Stimulated activated CD8-positive, alpha-beta memory T cell treated with anti-CD3 and anti-CD28 coated beads, Interleukin-15, amount 100 ng/mL, for 4 hours (primary cell): ENCODE data around the gene MPP3.

Source experiments
- DNase-seq, 2 donors: peaks; one replicate each; pipeline ENCODE4 v3.0.0-alpha.2; 2020; ENCODE audit warnings: low read depth in 2 of 2

Gene MPP3

DNA sequence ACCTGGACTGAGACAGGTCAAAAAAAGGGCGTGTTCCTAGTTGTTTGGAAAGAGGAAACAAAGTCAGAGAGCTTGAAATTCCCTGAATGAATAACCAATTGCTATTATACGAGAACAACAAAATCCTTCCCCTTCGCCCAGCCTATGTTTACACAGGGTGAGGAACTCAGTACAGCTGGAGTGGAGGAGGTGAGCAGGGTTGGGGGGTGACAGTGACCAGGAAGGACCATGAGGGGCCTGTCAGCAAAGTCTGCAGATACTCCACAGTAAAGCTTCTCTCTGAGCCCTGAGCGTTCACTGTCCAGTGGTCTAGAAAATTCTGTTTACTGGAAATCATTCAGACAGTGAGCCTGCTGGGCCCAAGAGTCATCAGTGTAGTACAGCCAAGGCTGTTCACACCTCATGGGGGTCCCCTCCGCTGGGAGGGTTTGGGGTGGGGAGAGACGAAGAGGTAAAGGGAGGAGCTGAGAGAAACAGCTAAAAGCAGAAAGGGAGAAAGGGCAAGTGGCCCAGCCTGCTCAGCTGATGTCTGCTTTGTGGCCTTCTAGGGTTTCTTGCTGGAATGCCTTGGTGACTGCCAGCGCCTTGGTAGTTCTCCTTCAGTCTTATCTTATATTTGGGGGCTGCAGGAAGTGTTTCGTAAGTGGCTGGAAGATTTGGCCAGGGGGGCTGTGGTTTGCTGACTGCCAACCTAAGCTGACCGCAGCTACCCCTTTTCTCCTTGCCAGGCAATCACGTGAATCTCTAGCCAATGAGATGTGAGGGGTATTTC is 59.9 kb downstream of the MPP3 start:
- DNase-seq = no peak

DNA sequence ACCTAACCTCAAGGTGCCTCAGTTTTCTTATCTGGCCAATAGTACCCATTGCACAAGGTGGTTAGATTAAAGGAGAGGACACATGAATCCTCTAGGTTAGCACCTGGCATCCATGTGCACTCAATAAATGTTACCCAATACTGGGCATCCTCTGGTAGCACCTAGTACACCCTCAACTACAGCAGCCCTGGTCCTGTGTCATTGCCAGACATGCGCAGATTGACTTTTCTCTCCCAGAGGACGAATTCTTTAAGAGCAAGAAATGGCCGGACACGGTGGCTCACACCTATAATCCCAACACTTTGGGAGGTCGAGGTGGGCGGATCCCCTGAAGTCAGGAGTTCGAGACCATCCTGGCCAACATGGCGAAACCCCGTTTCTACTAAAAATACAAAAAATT is 61.5 kb downstream of the MPP3 start:
- DNase-seq = no peak

DNA sequence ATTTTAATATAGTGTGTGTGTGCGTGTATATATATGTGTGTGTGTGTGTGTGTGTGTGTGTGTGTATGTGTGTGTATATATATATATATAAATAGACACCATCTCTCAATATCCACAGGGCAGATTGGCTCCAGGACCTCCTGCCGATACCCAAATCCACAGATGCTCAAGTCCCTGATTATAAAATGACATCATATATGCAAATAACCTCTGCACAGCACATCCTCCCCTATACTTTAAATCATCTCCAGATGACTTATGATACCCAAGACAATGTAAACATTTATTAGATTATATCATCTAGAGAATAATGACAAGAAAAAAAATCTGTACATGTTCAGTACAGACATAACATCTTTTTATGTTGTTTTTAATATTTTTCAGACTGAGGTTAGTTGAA is 62.0 kb downstream of the MPP3 start:
- DNase-seq = no peak

DNA sequence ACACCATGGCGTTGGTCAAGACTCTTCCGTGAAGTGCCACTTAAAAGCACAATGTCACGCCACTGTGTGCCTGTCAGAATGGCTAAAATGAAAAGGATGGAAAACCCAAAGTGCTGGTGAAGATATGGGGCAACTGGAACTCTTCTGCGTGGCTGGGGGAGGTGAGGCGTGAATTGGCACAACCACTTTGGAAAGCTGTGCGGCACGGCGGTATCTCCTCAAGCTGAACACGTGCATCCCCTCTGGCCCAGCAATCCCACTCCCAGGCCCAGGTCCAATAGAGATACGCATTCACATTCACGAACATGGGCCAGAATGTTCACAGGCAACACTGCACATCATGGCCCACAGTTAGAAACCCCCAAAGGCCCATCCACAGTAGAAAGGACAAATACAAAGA is 63.1 kb downstream of the MPP3 start:
- DNase-seq = no peak

DNA sequence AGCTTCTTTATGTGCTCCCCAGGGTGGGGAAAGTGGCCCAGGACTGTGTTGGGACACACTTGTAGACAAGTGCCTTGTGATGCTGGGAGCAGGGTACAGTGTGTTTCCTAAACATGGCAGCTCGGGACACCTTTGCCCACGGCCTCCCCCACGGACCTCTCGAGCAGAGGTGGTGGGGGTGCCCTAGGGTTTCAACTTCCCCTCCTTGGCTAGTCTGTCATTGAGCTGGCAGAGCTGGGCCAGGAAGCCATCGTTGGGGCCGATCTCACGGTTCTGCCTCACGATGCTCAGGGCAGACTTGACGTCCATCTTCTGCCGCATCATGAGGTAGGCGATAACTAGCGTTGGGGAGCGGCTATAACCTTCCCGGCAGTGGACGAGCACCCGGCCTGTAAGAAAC is 63.5 kb downstream of the MPP3 start:
- DNase-seq = no peak

DNA sequence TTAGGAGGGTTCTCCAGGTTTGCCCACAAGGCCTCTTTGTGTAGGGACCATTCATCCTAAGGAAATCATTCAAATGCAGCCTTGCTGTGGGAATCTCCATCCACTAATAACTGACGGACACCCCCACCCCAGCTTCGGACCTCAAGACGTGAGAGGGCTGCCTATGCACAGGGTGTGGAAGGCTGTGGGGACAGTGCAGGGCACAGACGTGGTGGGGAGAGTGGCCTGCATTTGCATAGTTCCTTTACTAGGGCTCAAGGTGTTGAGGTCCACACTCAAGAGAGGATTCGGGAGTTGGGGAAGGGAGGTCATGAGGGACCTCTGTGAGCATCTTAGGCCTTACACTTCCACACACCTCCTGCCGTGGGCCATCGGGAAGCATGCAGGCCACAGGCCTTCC is 64.0 kb downstream of the MPP3 start:
- no peak for DNase-seq

DNA sequence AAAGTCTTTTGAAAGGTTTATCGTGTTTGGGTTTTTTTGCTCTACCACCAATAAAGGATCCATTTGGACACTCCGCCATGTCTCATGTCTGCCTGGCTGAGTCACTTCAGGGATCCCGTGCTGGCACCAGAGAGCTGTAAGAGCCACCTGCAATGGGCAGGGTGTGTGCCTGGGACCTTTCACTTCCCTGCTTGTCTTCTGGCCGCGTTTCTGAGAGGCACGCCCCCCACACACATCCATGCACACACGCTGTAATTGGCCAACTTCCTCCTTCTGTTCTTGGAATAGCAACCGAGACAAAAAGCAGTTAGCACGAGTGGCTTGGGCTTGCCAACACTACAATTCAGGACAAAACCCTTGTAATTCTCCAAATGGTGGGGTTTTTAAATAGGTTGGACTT is 64.6 kb downstream of the MPP3 start:
- DNase-seq = no peak

DNA sequence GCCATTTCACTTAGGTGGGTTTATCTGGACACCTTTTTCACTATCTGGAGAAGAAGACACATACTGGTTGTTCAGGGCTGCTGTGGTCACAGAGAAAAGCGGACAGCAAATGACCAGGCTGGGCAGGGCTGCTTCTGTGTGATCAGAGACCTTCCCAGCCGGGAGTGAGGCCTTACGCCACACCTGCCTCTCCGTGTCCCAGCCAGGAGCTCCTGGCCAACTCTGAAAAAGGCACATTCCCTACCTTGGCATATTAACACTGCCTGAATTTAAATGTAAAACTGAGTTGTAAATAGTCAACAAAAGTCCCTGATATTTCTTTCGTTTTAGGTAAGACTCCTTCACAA is 65.3 kb downstream of the MPP3 start:
- DNase-seq = no peak

DNA sequence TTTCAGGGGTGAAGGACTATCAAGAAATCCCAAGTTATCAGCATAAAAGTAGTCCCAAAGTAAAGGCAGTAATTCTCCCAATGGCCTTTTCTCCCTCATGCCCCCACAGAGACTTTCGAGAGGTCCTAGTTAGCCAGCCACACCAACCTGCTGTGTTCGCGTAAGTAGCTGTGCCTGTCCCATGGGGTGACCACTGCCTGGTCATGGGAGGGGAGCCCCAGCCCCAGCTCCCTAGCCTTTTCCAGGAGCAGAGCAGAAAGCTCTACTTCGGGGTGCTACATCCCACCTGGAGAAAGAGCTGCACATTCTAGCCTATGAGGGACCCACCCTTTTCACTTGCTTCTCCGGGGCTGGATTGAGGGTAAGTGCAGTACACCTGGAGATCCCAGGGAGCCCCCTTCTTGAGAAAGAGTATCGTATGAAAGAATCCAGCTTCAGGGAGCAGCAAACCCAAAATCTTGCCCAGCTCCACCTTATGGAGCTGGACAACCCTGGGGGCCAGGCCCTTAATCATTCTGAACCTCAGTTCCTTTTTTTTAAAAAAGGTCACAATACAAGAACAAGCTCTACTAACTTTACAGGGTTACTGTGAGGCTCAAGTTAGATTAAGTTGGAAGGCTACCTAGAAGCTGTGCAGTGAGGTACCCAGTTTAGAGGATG is 65.8 kb downstream of the MPP3 start:
- no peak for DNase-seq

DNA sequence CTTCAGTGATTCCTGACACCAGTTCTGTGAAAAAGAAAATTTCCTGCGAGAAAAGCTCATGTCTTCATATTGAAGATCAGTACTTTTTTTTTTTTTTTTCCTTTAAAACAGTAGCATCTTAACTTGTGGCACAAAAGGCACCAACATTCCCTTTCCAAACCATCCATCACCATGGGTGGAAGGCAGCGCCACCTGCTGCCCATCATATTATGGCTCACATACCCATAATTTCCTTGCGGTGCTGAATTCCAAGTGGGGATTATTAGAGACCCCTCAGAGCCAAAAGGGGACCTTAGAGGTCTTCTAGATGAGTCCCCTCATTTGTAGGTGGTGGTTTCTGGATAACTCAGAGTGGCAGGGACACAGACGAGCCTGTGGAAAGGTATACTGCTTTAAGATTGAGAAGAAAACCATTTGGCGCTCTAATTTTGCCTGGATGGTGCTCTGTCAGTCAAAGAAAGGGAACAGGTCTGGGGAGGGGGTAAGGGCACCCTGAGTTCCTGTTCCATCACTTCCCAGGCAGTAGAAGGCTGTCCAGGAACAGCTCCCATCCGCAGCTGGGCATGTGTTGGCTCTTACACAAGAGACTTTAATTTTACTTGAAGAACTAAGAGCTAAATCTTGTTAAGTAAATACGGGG is 66.4 kb downstream of the MPP3 start:
- no peak for DNase-seq

DNA sequence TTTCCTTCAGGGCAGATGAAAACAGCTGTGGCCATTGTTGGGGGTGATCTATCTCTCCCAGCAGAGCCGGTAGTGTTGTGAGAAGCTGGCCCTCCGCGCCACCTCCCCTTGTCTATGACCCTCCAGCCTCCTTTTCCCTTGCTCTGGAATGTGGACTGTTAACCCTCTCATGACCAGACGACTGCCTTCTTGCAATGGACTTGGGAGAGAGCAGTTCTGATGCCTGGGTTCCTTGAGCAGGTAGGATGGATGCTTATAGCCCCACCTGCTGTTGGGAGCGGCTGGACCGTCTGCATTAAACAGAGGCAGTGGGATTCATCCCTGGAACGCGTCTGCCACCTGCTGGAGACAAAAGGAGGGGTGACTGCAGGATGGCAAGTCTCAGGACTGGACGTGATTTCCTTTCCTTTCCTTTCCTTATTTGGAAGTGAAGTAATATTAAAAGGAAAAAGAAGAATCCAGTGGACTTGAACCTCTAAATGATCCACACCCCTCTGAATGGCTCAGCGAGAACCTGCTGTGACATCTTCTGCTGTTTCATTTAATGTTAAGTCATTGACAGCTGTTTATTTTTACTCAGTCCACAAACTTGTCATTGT is 72.6 kb downstream of the MPP3 start:
- peak; percentile 60 to 68 for DNase-seq

DNA sequence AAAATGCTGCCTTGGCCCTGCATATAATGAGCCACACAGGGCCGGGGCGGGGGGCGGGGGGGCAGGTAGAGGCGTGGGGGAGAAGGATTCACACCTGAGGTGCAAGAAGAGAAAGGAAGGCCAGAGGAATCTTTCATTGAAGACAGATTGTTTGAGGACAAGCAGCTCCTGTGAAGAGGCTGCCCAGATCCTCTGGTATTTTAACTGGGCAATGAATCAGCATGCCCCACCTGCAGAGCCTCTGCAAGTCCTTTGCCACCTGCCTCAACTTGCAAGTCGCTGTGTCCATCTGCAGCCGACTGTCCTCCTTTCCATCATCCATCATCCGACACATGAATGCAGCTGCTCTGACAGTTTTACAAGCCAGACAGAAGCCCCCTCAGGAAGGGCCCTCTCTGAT is 73.1 kb downstream of the MPP3 start:
- DNase-seq = no peak

DNA sequence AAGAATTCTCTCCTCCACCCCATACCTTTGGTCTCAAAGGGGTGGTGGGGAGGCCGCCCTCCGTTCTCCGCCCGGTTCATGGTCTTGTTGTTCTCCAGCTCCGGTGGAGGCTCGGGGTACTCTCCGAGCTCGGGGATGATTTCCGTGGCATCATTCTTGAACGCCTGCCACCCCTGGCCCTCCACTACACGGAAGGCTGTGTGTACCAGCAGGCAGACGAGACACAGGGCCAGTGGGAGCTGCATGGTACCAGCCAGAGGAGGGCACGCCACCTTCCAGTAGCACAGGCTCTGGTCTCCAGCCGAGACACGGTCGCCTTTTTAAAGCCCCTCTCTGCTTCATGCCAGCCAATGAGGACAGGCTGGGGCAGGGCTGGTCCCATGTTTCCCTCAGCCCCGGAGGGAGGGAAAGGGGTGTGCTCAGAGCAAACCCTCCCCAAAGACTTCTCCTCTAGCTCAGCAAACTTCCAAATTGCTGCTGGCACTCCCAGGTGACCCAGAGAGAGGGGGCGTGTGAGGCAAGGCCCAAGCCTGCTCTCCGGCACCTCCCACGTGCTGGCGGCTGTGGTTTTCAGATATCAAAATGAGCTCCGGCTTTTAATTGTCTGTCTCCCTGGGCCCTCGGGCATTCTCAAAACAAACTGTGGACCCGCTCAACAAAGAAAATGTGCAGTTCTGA is 74.3 kb downstream of the MPP3 start, which contains the start of gene SOST:
Gene SOST (minus strand): TSS at position 295 of the 678 bp plus-strand sequence. CDS start 50 bp downstream, at position 245.
- no peak for DNase-seq

DNA sequence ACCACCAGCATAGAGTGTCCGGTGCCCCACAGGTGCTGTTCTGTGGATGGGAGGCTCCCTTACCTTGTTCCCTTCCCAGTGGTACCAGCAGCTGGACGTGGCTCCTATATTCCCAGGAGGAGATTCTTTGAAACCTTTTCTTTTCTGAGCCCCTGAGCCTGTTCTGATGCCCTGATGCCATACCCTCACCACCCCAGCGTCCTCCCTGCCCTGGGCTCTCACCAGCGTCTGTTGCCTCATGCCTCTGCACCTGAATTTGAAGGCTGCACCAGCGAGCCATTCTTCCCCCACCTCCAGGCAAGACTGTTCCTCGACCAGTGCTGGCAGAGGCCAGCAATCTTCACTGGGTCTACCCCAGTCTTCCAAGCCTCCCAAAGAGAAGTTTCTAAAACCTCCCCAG is 74.9 kb downstream of the MPP3 start:
- no peak for DNase-seq

DNA sequence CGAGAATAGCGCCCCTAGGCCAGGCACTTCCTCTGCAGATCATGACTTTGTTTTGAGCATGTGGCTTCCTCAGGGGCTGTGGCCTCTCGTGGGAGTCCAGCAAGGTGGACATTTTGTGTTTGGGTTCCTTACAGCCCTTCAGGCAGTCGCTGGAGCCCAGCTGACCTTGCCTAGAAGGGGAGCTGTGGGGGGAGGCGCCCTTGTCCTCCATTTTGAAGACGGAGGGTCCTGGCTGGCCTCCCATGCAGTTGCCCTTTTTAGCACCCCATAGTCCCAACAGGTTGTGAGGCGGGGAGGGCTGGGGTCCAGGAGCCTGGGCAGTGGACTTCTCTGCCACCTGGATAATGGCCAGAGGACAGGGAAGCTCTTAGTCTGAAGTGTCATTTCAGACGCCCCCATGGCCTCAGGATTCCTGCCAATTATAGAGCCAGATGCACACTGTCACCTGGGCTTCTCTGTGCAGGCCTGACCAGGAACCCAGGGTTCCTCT is 75.7 kb downstream of the MPP3 start:
- DNase-seq = no peak

DNA sequence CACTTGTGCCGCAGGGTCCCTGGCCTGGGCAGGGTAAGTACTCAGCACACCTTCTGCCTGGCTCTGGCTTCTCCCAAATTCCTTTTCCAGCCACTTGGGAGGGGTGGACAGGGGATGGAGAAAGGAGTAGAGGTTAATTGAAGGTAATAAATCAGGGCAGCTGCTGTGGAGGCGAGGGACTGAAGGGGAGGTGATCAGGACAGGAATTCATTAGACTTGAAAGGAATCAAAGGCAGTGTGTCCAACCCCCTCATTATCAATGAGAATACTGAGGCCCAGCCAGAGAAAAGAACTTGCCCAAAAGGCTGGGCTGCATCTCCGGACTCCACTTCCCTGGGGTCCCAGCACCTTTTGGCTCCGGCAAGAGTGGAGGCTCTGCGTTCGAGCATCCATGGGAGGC is 76.7 kb downstream of the MPP3 start:
- DNase-seq = no peak

DNA sequence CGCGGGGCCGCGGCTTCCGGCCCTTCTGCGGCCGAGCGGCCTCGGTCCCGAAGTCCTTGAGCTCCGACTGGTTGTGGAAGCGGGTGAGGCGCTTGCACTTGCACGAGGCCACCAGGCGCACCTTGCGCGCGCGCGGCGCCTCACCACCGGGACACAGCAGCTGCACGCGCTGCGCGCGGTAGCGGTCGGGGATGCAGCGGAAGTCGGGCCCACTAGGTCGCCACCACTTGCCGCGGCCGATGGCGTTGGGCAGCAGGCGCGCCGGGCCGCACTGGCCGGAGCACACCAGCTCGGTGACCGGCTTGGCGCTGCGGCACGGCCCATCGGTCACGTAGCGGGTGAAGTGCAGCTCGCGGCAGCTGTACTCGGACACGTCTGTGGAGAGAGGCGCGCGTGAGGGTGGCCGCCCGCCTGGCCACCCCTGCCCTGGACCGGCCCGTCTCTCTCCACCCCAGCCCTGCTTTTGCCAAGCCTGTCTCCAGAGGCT is 77.5 kb downstream of the MPP3 start:
- DNase-seq = no peak

DNA sequence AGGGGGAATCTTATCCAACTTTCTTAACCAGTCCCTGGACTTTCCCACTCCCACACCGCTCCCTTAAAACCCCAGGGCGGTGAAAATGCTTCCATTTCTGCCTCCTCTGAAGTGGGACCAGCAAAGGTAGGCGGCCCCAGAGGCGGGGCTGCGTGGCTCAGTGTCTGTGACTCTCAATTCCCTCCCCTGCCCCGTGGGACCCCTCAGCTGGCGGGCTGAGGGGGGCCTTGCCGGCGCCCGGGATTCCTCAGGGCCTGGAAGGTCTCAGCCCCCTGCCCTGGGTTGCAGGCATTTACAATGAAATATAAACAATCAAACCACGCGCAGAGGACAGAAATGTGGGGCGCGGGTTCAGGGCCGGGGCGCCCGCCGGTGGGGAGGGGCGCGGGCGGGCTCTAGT is 78.0 kb downstream of the MPP3 start:
- DNase-seq = no peak

DNA sequence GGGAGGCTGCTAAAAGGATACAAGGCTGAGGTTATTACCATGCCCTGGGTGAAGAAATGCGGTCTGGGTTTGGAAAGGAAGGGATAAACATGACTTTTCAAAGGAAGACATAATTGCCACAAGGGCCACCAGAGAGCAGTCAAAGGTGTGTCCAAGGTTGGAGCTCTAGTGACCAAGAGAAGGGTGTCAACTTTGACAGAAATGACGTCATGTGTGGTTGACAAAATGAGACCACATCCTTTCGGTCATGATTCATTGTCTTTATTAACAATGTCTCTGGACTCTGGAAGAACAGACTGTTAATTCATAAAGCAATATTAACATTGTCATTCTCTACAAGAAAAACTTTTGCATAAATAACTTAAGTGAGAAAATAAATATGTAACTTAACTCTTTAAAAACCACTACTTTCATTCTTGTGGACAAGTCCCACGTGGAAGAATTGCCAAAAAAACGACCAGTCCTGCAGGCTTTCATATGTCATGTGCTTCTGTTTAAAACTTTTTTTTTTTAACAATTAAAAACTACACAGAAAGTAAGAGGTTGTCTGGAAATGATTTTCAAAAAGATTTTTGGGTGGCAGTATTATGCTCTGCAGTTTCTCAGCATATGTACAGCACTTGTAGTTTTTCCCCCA is 79.3 kb downstream of the MPP3 start:
- DNase-seq = no peak
